HEK293T (cell line): ENCODE data around the gene BMAL1.

Experiments used
- ARNT ChIP-seq: fragments of 450-650 bp; IDR thresholded peaks from 2 replicates; pipeline ENCODE4 v1.6.1; 2017; ENCODE audit warnings: mild to moderate bottlenecking
- BHLHE40 ChIP-seq: fragments of 450-650 bp; IDR thresholded peaks from 2 replicates; pipeline ENCODE4 v1.6.1; 2016; ENCODE audit warnings: mild to moderate bottlenecking, moderate library complexity, borderline replicate concordance
- ELF4 ChIP-seq: fragments of 450-650 bp; IDR thresholded peaks from 2 replicates; pipeline ENCODE4 v1.6.1; 2017; ENCODE audit warnings: antibody characterized with exemption
- FOXA1 ChIP-seq: fragments of 450-650 bp; IDR thresholded peaks from 2 replicates; pipeline ENCODE4 v1.6.1; 2016; ENCODE audit warnings: mild to moderate bottlenecking
- FOXK2 ChIP-seq: fragments of 450-650 bp; IDR thresholded peaks from 2 replicates; pipeline ENCODE4 v1.6.1; 2016; ENCODE audit warnings: mild to moderate bottlenecking
- FOXM1 ChIP-seq: fragments of 450-650 bp; IDR thresholded peaks from 2 replicates; pipeline ENCODE4 v1.6.1; 2017; ENCODE audit warnings: mild to moderate bottlenecking, borderline replicate concordance
- HDGF ChIP-seq: fragments of 450-650 bp; IDR thresholded peaks from 2 replicates; pipeline ENCODE4 v1.6.1; 2017; ENCODE audit warnings: antibody characterized with exemption, borderline replicate concordance
- L3MBTL2 ChIP-seq: fragments of 450-650 bp; conservative IDR thresholded peaks from 2 replicates; pipeline ENCODE4 v1.6.1; 2016; ENCODE audit warnings: mild to moderate bottlenecking
- LEF1 ChIP-seq: fragments of 450-650 bp; IDR thresholded peaks from 2 replicates; pipeline ENCODE4 v1.6.1; 2017; ENCODE audit warnings: mild to moderate bottlenecking, borderline replicate concordance
- PKNOX1 ChIP-seq: fragments of 450-650 bp; IDR thresholded peaks from 2 replicates; pipeline ENCODE4 v1.6.1; 2016
- SP1 ChIP-seq: fragments of 450-650 bp; IDR thresholded peaks from 2 replicates; pipeline ENCODE4 v1.6.1; 2017
- SUZ12 ChIP-seq: fragments of 450-650 bp; IDR thresholded peaks from 2 replicates; pipeline ENCODE4 v1.6.1; 2016; ENCODE audit warnings: mild to moderate bottlenecking
- TARDBP ChIP-seq: fragments of 450-650 bp; IDR thresholded peaks from 2 replicates; pipeline ENCODE4 v1.6.1; 2016
- ZNF384 ChIP-seq: fragments of 450-650 bp; IDR thresholded peaks from 2 replicates; pipeline ENCODE4 v1.6.1; 2016

- no peak for TF ChIP-seq SP1
- TF ChIP-seq ELF4: no peak
- no peak for TF ChIP-seq FOXK2
- TF ChIP-seq FOXM1: no peak
- TF ChIP-seq HDGF: no peak
- TF ChIP-seq FOXA1: no peak
- no peak for TF ChIP-seq ARNT
- no peak for TF ChIP-seq L3MBTL2
- TF ChIP-seq PKNOX1: no peak
- TF ChIP-seq BHLHE40: no peak
- TF ChIP-seq TARDBP: no peak
- no peak for TF ChIP-seq SUZ12
- no peak for TF ChIP-seq LEF1
- TF ChIP-seq ZNF384: no peak
Measured at GRCh38 chr11:13376838-13377237, 99.2 kb downstream of the BMAL1 start.
